Ectodermal cell (in vitro differentiated cells): ENCODE measurements around the gene CPE.

Experiments used
- H3K27ac ChIP-seq: 2 replicates; pipeline ENCODE4 v1.7.0; 2013; ENCODE audit warnings: mild to moderate bottlenecking, low read depth, low read length; ENCODE audit not compliant: insufficient read depth, poor library complexity, severe bottlenecking
- H3K27me3 ChIP-seq: 2 replicates; pipeline ENCODE4 v1.7.0; 2013; ENCODE audit warnings: mild to moderate bottlenecking, low read length; ENCODE audit not compliant: insufficient read depth, control insufficient read depth, poor library complexity, severe bottlenecking
- H3K36me3 ChIP-seq: one replicate; pipeline ENCODE4 v1.7.0; 2013; ENCODE audit warnings: low read length; ENCODE audit not compliant: control insufficient read depth, insufficient read depth
- H3K4me1 ChIP-seq: one replicate; pipeline ENCODE4 v1.7.0; 2013; ENCODE audit warnings: low read length; ENCODE audit not compliant: control insufficient read depth, insufficient read depth
- H3K4me3 ChIP-seq: 2 replicates; pipeline ENCODE4 v1.7.0; 2013; ENCODE audit warnings: low read depth, low read length, control low read depth; ENCODE audit not compliant: insufficient read depth
- H3K9me3 ChIP-seq: 2 replicates; pipeline ENCODE4 v1.7.0; 2013; ENCODE audit warnings: mild to moderate bottlenecking, low read length, moderate library complexity; ENCODE audit not compliant: control insufficient read depth
- WGBS, 2 experiments: methylation state at CpG; one replicate each; pipeline ENCODE4 v1.1.7; 2013; ENCODE audit warnings: missing lambda C conversion rate in 2 of 2; 5-methylcytosine and 5-hydroxymethylcytosine counted together

The CPE gene

DNA sequence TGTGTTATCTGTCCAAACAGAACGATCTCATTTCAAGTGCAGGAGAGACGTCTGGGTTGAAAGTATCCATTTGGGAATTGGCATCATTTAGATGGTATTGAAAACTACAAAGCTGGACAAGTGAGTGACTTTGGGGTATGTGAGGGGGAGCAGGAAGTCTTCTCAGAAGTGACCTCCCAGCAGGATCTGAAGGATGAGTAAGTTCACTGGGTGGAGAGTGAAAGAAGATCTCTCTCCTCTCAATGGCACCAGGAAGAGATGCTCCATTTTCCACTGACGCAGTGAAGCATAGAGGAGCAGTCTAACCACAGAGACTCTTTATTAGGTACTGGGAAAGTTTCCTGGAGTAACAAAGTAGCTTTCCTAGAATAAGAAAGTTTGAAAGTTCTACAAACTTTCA lies 161.0 kb downstream of the CPE start:
- no peak overlapping the region for H3K4me3 ChIP-seq

GRCh38 chr4:165540206-165540830 lies 161.5 kb downstream of the CPE start:
- Histone ChIP-seq H3K4me1 (no peaks in the 10 kb centered on the region), H3K27ac (no peak overlapping the region), H3K27me3 (no peaks in the 10 kb centered on the region), H3K36me3 (no peaks in the 10 kb centered on the region), H3K4me3 (no peak overlapping the region), H3K9me3 (no peaks in the 10 kb centered on the region)
- WGBS, 2 experiments: 94% methylated on average over 9 of the region's 9 CpGs

More for the DNA sequence above, 161.0 kb downstream of the CPE start:
- H3K4me1 ChIP-seq: no peaks in the 10 kb centered on the region
- WGBS, 2 experiments: 92 to 95% methylated on average over 3 of the region's 3 CpGs
- no peaks in the 10 kb centered on the region for H3K27me3 ChIP-seq
- no peaks in the 10 kb centered on the region for H3K9me3 ChIP-seq
- H3K36me3 ChIP-seq: no peaks in the 10 kb centered on the region
- H3K27ac ChIP-seq: no peak overlapping the region

- Histone ChIP-seq H3K9me3 (no peaks in the 10 kb centered on the region), H3K36me3 (no peaks in the 10 kb centered on the region), H3K27me3 (no peaks in the 10 kb centered on the region), H3K4me1 (no peaks in the 10 kb centered on the region), H3K4me3 (no peak overlapping the region), H3K27ac (no peak overlapping the region)
- WGBS, 2 experiments: 94 to 96% methylated on average over 10 of the region's 10 CpGs
These were observed 163.1 kb downstream of the CPE start for GRCh38 chr4:165541851-165542459.

- no peaks in the 10 kb centered on the region for H3K9me3 ChIP-seq
- H3K27me3 ChIP-seq: no peaks in the 10 kb centered on the region
- WGBS, 2 experiments: 89 to 98% methylated on average over 1 to 2 of the region's 2 CpGs
- no peaks in the 10 kb centered on the region for H3K4me1 ChIP-seq
- no peaks in the 10 kb centered on the region for H3K36me3 ChIP-seq
- H3K27ac ChIP-seq: no peak overlapping the region
- no peak overlapping the region for H3K4me3 ChIP-seq
These were observed 163.7 kb downstream of the CPE start for GRCh38 chr4:165542476-165542875.
